Measurements from ENCODE around the gene C8G. TPM values are rescaled to one million over a fixed set of nuclear protein-coding genes. Genes with fewer than 3 reads are reported as not detected.

Gene C8G
- total RNA-seq, 1 experiment from 2014 or later = 0.77 TPM

- BruUV-seq (replicated peaks) = no TSS peak
- H3K27ac ChIP-seq (ENCODE audit: low read length) = no peak overlapping the region
- no peaks in the 10 kb centered on the region for H3K4me1 ChIP-seq (ENCODE audit: insufficient read depth, low read length)
- H3K9me3 ChIP-seq (ENCODE audit: low read length) = no peaks in the 10 kb centered on the region
- H3K9me2 ChIP-seq (replicated peaks; ENCODE audit: low read length) = no peaks in the 10 kb centered on the region
- intact Hi-C loops (cut with micrococcal nuclease) = no loop called here
- no peaks in the 10 kb centered on the region for H3F3A ChIP-seq (ENCODE audit: low read length, unreplicated experiment)
- H4K20me1 ChIP-seq (ENCODE audit: low read length) = no peaks in the 10 kb centered on the region
- H3K9ac ChIP-seq (ENCODE audit: low read length) = no peak overlapping the region
- ATAC-seq = no peak
- no peaks in the 10 kb centered on the region for H3K79me2 ChIP-seq (ENCODE audit: low read length)
- POLR2A ChIA-PET (ENCODE audit: unreplicated experiment) = no interaction called here
- CTCF ChIA-PET = no interaction called here
- TF ChIP-seq EZH2phosphoT487 (IDR thresholded peaks at IDR 0.05; ENCODE audit: borderline replicate concordance, low read length) (no peak), CTCF (conservative IDR thresholded peaks at IDR 0.05; ENCODE audit: low read depth, low read length) (no peak), EZH2 (IDR thresholded peaks at IDR 0.05; ENCODE audit: low read length, unreplicated experiment) (no peak)
- no peak overlapping the region for H3K4me3 ChIP-seq (ENCODE audit: low read length)
- no peak overlapping the region for H2AFZ ChIP-seq (ENCODE audit: low read length)
- H3K27me3 ChIP-seq (ENCODE audit: low read length) = no peaks in the 10 kb centered on the region
- H3K36me3 ChIP-seq (ENCODE audit: low read depth, low read length) = peaks cover 12% of the 10 kb centered on the region; the same call in 1 of the 2 replicates
- H3K4me2 ChIP-seq (ENCODE audit: low read length) = no peak overlapping the region
- DNase-seq = no peak
Measured at GRCh38 chr9:136922540-136922939, 22.5 kb upstream of the C8G start.

GRCh38 chr9:136923881-136924280 is 21.2 kb upstream of the C8G start:
- CTCF ChIA-PET = no interaction called here

More at GRCh38 chr9:136923881-136924280, 21.2 kb upstream of the C8G start:
- H3K4me1 ChIP-seq (ENCODE audit: insufficient read depth, low read length) = no peaks in the 10 kb centered on the region
- no peak overlapping the region for H3K27ac ChIP-seq (ENCODE audit: low read length)
- no TSS peak for BruUV-seq (replicated peaks)
- no peak overlapping the region for H2AFZ ChIP-seq (ENCODE audit: low read length)
- ATAC-seq (no peak), DNase-seq (no peak)
- H3K4me3 ChIP-seq (ENCODE audit: low read length) = no peak overlapping the region
- H3K9me2 ChIP-seq (replicated peaks; ENCODE audit: low read length) = no peaks in the 10 kb centered on the region
- H3K36me3 ChIP-seq (ENCODE audit: low read depth, low read length) = peaks cover 12% of the 10 kb centered on the region; the same call in 1 of the 2 replicates
- H4K20me1 ChIP-seq (ENCODE audit: low read length) = no peaks in the 10 kb centered on the region
- H3F3A ChIP-seq (ENCODE audit: low read length, unreplicated experiment) = no peaks in the 10 kb centered on the region
- H3K9me3 ChIP-seq (ENCODE audit: low read length) = no peaks in the 10 kb centered on the region
- no peak overlapping the region for H3K9ac ChIP-seq (ENCODE audit: low read length)
- no peak overlapping the region for H3K4me2 ChIP-seq (ENCODE audit: low read length)
- TF ChIP-seq CTCF (conservative IDR thresholded peaks at IDR 0.05; ENCODE audit: low read depth, low read length) = no peak
- no peak for TF ChIP-seq EZH2phosphoT487 (IDR thresholded peaks at IDR 0.05; ENCODE audit: borderline replicate concordance, low read length)
- no peak for TF ChIP-seq EZH2 (IDR thresholded peaks at IDR 0.05; ENCODE audit: low read length, unreplicated experiment)
- no peaks in the 10 kb centered on the region for H3K79me2 ChIP-seq (ENCODE audit: low read length)
- intact Hi-C loops (cut with micrococcal nuclease) = no loop called here
- POLR2A ChIA-PET (ENCODE audit: unreplicated experiment) = no interaction called here
- H3K27me3 ChIP-seq (ENCODE audit: low read length) = no peaks in the 10 kb centered on the region

Measured in PC-3 (cell line).